Measurements from ENCODE around the gene GSTM5.
A peak's percentile ranks its signal among the peaks of the same experiment; 100 is the strongest.
"Not testable (repeated sequence)": the region's sequence is repeated elsewhere in the genome, so short reads cannot be mapped to it uniquely, and the experiment has no call there.

The GSTM5 gene

DNA sequence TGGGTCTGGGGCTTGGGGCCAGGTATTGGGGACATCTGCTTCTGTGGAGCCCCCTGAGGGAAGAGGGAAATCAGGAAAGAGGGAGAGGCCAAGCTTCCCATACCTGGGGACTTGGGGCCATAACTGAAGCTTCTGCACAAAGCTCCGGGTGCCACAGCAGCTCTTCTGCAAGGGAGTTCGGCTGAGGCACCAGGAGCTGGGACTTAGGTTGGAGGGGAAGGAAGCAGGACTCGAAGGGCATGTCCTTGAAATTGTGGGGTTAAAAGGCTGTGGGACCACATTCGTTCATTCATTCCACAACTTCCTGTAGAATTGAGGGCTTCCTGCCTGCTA lies 53.4 kb downstream of the GSTM5 start:
- DNase-seq (ENCODE audit: low read depth in 1 of 2, low spot score in 1 of 2), result no peak
- Histone ChIP-seq H3K27me3 (ENCODE audit: insufficient read depth, poor library complexity, severe bottlenecking) (no peaks in the 10 kb centered on the region), H3K4me3 (replicated peaks; ENCODE audit: insufficient read depth, low read length) (no peak overlapping the region), H3K27ac (replicated peaks) (no peak overlapping the region)
- TF ChIP-seq GABPA (IDR thresholded peaks at IDR 0.05; ENCODE audit: low read depth) (no peak), POLR2AphosphoS5 (IDR thresholded peaks at IDR 0.05; ENCODE audit: low read depth) (no peak), SPI1 (IDR thresholded peaks at IDR 0.05; ENCODE audit: borderline replicate concordance, low read depth) (no peak)
- TF ChIP-seq, protein P1, sequence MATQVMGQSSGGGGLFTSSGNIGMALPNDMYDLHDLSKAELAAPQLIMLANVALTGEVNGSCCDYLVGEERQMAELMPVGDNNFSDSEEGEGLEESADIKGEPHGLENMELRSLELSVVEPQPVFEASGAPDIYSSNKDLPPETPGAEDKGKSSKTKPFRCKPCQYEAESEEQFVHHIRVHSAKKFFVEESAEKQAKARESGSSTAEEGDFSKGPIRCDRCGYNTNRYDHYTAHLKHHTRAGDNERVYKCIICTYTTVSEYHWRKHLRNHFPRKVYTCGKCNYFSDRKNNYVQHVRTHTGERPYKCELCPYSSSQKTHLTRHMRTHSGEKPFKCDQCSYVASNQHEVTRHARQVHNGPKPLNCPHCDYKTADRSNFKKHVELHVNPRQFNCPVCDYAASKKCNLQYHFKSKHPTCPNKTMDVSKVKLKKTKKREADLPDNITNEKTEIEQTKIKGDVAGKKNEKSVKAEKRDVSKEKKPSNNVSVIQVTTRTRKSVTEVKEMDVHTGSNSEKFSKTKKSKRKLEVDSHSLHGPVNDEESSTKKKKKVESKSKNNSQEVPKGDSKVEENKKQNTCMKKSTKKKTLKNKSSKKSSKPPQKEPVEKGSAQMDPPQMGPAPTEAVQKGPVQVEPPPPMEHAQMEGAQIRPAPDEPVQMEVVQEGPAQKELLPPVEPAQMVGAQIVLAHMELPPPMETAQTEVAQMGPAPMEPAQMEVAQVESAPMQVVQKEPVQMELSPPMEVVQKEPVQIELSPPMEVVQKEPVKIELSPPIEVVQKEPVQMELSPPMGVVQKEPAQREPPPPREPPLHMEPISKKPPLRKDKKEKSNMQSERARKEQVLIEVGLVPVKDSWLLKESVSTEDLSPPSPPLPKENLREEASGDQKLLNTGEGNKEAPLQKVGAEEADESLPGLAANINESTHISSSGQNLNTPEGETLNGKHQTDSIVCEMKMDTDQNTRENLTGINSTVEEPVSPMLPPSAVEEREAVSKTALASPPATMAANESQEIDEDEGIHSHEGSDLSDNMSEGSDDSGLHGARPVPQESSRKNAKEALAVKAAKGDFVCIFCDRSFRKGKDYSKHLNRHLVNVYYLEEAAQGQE (IDR thresholded peaks at IDR 0.05; ENCODE audit: insufficient replicate concordance, low read depth), result no peak
- TF ChIP-seq, protein P2, sequence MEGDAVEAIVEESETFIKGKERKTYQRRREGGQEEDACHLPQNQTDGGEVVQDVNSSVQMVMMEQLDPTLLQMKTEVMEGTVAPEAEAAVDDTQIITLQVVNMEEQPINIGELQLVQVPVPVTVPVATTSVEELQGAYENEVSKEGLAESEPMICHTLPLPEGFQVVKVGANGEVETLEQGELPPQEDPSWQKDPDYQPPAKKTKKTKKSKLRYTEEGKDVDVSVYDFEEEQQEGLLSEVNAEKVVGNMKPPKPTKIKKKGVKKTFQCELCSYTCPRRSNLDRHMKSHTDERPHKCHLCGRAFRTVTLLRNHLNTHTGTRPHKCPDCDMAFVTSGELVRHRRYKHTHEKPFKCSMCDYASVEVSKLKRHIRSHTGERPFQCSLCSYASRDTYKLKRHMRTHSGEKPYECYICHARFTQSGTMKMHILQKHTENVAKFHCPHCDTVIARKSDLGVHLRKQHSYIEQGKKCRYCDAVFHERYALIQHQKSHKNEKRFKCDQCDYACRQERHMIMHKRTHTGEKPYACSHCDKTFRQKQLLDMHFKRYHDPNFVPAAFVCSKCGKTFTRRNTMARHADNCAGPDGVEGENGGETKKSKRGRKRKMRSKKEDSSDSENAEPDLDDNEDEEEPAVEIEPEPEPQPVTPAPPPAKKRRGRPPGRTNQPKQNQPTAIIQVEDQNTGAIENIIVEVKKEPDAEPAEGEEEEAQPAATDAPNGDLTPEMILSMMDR (IDR thresholded peaks at IDR 0.05; ENCODE audit: insufficient read depth, low read length), result no peak

DNA sequence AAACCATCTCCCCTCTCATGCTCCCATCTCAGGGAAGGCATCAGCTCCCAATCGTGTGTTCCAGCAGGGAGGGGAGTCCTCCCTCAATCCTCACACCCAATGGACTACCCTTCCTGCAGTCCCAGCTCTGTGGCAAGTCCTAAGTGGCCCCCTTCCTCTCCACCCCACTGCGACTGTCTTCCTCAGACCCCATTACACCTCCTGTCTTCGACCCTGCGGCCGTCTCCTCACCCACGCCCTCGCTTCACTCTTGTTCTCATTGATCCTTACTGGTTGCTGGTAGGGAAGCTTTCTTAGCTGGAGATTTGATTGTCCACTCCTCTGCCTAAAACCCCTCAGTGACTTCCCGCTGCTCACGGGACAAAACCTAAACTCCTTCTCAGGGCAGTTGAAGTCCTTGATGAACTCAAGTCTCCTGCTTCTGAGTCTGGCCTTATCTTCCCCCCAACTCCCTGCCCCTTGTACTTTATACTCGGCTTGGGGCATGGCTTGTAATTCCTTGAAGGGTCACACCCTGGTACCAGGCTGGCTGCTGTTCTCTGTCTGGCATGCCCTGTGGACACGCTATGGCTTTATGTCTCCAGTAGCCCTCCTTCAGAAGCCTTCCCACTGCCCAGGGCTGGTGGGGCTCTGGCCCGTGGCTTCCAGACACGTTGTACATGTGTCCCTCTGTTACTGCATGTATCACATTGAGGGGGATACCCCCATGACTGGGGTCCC lies 54.0 kb downstream of the GSTM5 start:
- Histone ChIP-seq H3K4me3 (replicated peaks; ENCODE audit: insufficient read depth, low read length) (no peak overlapping the region), H3K27me3 (ENCODE audit: insufficient read depth, poor library complexity, severe bottlenecking) (no peaks in the 10 kb centered on the region)
- DNase-seq (ENCODE audit: low read depth in 1 of 2, low spot score in 1 of 2), result no peak

DNA sequence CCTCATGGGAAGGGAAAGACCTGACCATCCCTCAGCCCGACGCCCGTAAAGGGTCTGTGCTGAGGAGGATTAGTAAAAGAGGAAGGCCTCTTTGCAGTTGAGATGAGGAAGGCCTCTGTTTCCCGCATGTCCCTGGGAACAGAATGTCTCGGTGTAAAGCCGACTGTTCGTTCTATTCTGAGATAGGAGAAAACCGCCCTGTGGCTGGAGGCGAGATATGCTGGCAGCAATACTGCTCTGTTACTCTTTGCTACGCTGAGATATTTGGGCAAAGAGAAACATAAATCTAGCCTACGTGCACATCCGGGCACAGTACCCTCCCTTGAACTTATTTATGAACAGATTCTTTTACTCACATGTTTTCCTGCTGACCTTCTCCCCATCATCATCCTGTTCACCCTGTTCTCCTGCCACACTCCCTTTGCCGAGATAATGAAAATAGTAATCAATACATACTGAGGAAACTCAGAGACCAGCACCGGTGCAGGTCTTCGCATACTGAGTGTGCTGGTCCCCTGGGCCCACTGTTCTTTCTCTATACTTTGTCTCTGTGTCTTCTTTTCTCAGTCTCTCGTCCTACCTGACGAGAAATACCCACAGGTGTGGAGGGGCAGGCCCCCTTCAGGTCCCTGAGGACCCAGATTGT lies 55.1 kb downstream of the GSTM5 start:
- DNase-seq (ENCODE audit: low read depth in 1 of 2, low spot score in 1 of 2); H3K4me3 ChIP-seq (replicated peaks; ENCODE audit: insufficient read depth, low read length); H3K27me3 ChIP-seq (ENCODE audit: insufficient read depth, poor library complexity, severe bottlenecking); H3K27ac ChIP-seq (replicated peaks): not testable (repeated sequence)
- TF ChIP-seq SPI1 (IDR thresholded peaks at IDR 0.05; ENCODE audit: borderline replicate concordance, low read depth), result peak; percentile 66; the same call in 1 of the 2 replicates

More for the DNA sequence above, 54.0 kb downstream of the GSTM5 start:
- TF ChIP-seq, protein P2 (IDR thresholded peaks at IDR 0.05; ENCODE audit: insufficient read depth, low read length), result no peak
- TF ChIP-seq SPI1 (IDR thresholded peaks at IDR 0.05; ENCODE audit: borderline replicate concordance, low read depth) (no peak), POLR2AphosphoS5 (IDR thresholded peaks at IDR 0.05; ENCODE audit: low read depth) (no peak), GABPA (IDR thresholded peaks at IDR 0.05; ENCODE audit: low read depth) (no peak)
- TF ChIP-seq, protein P1 (IDR thresholded peaks at IDR 0.05; ENCODE audit: insufficient replicate concordance, low read depth), result no peak
- no peak overlapping the region for H3K27ac ChIP-seq (replicated peaks)
